Progenitor cell of endocrine pancreas (in vitro differentiated cells): ENCODE data around the gene CBL. TPM values are rescaled to one million over a fixed set of nuclear protein-coding genes. Genes with fewer than 3 reads are reported as not detected.

Source experiments
- DNase-seq: peaks from one replicate; pipeline ENCODE4 v3.0.0; 2021; ENCODE audit warnings: low spot score; ENCODE audit not compliant: unreplicated experiment
- H3K27ac Mint-ChIP-seq: 2 replicates; pipeline ENCODE4 v1.8.0; 2021; ENCODE audit warnings: mild to moderate bottlenecking, moderate library complexity, mixed read lengths
- H3K27me3 Mint-ChIP-seq: 2 replicates; pipeline ENCODE4 v1.8.0; 2021; ENCODE audit warnings: mixed read lengths
- H3K36me3 Mint-ChIP-seq: 2 replicates; pipeline ENCODE4 v1.8.0; 2022; ENCODE audit warnings: mixed read lengths; ENCODE audit not compliant: insufficient read depth
- H3K4me1 Mint-ChIP-seq: 2 replicates; pipeline ENCODE4 v1.8.0; 2021; ENCODE audit warnings: low read depth, mixed read lengths
- H3K4me3 Mint-ChIP-seq: 2 replicates; pipeline ENCODE4 v1.8.0; 2021; ENCODE audit warnings: low read depth, mild to moderate bottlenecking, moderate library complexity, mixed read lengths
- H3K9me3 Mint-ChIP-seq: 2 replicates; pipeline ENCODE4 v1.8.0; 2021; ENCODE audit warnings: low read depth, mixed read lengths
- total RNA-seq: library from RNA; stranded (reverse); gene quantifications from 2 replicates; pipeline ENCODE4 v1.2.1, GENCODE V29; 2021
- TF ChIP-seq, protein P1 (sequence below): fragments of 200-600 bp; sonication (generic); IDR thresholded peaks from one replicate; pipeline ENCODE4 v1.5.0; 2021; ENCODE audit warnings: antibody characterized with exemption, mild to moderate bottlenecking; ENCODE audit not compliant: unreplicated experiment

Gene CBL
- total RNA-seq, 1 donor from 2014 or later = 26.4 TPM

DNA sequence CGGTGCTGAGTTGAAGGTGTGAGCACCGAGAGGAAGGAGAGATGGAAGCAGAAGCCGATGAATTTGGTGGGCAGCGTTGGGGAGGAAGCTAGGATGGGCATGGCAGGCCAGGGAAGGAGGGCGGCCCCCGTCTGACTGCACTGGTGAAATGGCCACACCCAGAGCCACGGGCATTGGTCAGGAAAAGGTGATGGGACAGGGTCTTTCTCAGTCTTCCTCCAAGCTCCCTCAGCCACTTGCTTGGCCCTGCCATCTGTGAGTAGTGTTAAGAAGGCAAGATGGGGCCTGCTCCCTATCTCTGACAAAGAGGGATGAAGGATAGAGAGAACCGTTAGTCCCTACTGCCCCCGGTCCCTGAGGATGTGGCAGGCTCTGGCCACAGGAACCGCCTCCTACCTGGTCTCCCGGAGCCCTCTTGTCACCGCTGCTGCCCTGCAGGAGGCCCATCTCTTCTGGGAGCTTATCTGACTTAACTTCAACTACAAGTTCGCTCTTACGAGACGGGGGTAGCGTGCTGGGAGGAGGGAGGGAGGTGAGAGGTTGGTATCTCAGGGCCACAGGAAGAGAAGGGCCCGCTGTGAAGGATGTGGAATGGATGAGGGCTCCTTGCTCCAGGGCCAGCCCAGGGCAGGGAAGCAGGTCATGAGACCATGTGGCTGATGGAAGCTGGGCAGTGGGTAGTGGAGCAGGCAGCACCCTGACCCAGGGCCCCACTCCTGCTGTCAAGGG is 104.0 kb downstream of the CBL start:
- TF ChIP-seq, protein P1, sequence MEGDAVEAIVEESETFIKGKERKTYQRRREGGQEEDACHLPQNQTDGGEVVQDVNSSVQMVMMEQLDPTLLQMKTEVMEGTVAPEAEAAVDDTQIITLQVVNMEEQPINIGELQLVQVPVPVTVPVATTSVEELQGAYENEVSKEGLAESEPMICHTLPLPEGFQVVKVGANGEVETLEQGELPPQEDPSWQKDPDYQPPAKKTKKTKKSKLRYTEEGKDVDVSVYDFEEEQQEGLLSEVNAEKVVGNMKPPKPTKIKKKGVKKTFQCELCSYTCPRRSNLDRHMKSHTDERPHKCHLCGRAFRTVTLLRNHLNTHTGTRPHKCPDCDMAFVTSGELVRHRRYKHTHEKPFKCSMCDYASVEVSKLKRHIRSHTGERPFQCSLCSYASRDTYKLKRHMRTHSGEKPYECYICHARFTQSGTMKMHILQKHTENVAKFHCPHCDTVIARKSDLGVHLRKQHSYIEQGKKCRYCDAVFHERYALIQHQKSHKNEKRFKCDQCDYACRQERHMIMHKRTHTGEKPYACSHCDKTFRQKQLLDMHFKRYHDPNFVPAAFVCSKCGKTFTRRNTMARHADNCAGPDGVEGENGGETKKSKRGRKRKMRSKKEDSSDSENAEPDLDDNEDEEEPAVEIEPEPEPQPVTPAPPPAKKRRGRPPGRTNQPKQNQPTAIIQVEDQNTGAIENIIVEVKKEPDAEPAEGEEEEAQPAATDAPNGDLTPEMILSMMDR = no peak
- Mint-ChIP-seq H3K9me3 (no peaks in the 10 kb centered on the region), H3K4me1 (no peaks in the 10 kb centered on the region), H3K36me3 (peaks cover 3% of the 10 kb centered on the region), H3K4me3 (no peak overlapping the region), H3K27ac (no peak overlapping the region), H3K27me3 (peaks cover 10% of the 10 kb centered on the region)
- DNase-seq = no peak

DNA sequence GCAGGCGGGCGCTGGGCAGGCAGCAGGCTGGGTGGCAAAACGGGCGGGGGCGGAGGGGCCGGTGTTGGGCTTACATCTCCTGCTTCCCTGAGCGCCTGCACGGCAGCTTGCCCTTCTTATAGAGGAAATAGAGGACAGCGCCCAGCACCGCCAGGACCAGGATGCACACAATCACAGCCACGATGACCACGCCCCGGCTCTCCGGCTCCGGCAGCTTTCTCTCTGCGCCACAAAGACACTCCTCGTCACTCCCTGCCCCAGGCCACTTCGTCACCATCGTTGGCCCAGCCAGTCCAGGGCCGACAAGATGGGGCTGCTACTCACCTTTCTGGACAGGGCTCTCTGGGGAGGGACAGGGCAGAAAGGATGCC is 104.5 kb downstream of the CBL start:
- Mint-ChIP-seq H3K27me3 (peaks cover 15% of the 10 kb centered on the region), H3K36me3 (peaks cover 1% of the 10 kb centered on the region), H3K9me3 (no peaks in the 10 kb centered on the region), H3K4me1 (peaks cover 4% of the 10 kb centered on the region), H3K27ac (no peak overlapping the region), H3K4me3 (no peak overlapping the region)
- no peak for DNase-seq
- TF ChIP-seq, protein P1 = no peak

DNA sequence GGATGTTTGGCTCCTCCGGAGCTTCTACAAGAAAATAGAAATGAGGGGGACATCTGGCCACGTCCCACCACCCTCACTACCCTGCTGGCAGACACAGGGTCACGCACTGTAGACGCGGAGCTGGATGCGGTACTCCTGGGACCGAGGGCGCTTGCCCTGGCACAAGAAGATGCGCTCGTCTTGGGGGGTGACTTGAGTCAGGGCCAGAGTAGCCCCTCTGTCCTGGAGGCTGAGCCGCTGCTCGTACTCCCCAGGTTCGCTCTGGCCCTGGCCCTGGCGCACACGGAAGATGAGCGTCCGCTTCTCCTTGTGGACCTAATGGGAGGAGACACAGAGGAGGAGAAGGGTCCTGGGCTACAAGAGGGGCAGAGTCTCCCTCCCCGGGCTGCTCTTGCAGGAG is 108.6 kb downstream of the CBL start:
- no peak for DNase-seq
- no peak overlapping the region for H3K27ac Mint-ChIP-seq
- H3K9me3 Mint-ChIP-seq = no peaks in the 10 kb centered on the region
- TF ChIP-seq, protein P1 = no peak
- peaks cover 1% of the 10 kb centered on the region for H3K36me3 Mint-ChIP-seq
- H3K27me3 Mint-ChIP-seq = peaks cover 38% of the 10 kb centered on the region
- peak overlapping the region; percentile 21 for H3K4me3 Mint-ChIP-seq
- peaks cover 17% of the 10 kb centered on the region for H3K4me1 Mint-ChIP-seq

DNA sequence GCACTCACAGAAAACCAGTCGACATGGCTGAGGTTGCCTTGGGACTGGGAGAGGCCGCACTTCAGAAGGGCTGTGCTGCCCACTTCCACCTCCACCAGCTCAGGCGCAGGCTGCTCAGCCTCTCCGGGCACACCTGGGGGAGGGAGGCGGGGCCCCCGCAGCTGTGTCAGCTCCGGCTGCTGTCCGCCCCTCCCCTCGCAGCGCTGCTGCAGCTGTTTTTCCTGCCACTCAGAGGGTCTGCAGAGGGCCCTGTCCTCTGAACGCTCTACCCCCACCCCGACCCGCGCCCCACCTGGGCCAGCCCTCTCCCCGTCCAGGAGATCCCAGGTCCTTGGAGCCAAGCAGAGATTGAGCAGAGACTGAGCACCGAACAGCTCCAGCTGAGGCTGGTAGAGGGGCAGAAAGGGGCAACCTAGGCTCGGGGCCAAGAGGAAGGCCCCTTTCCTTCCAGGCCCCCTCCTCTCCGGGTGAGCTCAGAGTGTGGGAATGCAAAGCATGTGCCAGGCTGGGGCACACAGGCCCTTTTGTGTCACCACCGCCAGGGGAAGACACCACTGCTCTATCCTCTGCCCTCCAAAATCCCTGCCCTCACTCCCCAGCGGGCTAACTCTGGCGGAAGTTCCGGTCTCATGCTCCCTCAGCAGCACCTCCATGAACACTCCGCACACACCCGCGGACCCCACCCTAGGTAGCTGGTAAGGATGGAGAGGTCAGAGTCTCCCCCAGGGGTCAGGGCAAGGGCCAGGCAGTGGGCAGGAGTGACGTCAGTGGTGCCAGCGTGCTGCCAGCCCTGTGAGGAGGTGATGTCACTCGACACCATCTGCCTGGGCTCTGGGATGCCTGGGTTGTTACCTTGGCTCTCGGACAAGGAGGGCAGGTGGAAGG is 109.2 kb downstream of the CBL start:
- Mint-ChIP-seq H3K9me3 (no peaks in the 10 kb centered on the region), H3K4me1 (peaks cover 20% of the 10 kb centered on the region), H3K36me3 (peaks cover 1% of the 10 kb centered on the region), H3K27ac (no peak overlapping the region), H3K27me3 (peaks cover 41% of the 10 kb centered on the region), H3K4me3 (peak overlapping the region; percentile 61)
- no peak for DNase-seq
- TF ChIP-seq, protein P1 = no peak

DNA sequence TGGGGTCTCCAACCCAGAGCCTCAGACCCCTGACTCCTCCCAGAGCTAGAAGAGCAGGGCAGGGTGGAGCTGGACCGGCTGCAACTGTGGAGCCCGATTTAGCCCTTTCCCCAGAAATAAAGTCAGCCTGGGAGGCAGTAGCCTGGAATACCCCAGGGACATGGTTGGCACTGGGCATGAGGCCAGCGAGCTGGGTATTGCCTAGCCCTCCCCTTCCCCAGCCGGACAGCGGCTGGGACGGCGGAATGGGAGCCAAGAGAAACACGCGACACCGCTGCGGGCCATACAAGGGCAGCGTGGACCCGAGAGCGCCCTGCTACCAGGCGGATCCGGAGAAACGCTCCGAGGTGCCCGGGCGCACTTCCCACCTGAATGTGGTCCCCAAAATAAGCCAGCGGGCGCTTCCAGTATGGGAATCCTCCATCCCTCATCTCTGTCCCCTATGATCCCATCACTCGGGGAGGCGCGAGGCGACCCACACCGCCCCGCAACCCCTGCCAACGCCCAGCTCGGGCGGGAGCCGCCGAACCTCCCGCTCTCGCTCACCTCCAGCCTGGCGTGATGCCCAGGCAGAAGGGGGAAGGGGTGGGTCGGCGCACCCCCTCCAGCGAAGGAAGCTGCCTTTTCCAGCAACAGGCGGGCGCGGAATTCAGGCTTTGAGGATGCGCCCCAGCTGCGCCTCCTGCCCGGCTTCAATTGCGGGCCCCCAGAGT is 110.0 kb downstream of the CBL start:
- no peak overlapping the region for H3K27ac Mint-ChIP-seq
- H3K9me3 Mint-ChIP-seq = no peaks in the 10 kb centered on the region
- peaks cover 1% of the 10 kb centered on the region for H3K36me3 Mint-ChIP-seq
- peak overlapping the region; percentile 61 for H3K4me3 Mint-ChIP-seq
- TF ChIP-seq, protein P1 = no peak
- H3K4me1 Mint-ChIP-seq = peaks cover 20% of the 10 kb centered on the region
- no peak for DNase-seq
- peaks cover 41% of the 10 kb centered on the region for H3K27me3 Mint-ChIP-seq
